H1 (cell line): ENCODE measurements around the gene SLC44A1. TPM values are rescaled to one million over a fixed set of nuclear protein-coding genes. Genes with fewer than 3 reads are reported as not detected.

ENCODE experiments used
- CTCF ChIA-PET: fragments of 300-600 bp; sonication (Branson Sonifier 250); formaldehyde crosslinking; loops from one replicate; lab custom pipeline; 2021; ENCODE audit not compliant: partially characterized antibody; lab: Charles Lee
- POLR2A ChIA-PET: fragments of 300-600 bp; sonication (Branson Sonifier 250); formaldehyde crosslinking; loops from one replicate; lab custom pipeline; 2021; ENCODE audit warnings: inconsistent platforms; ENCODE audit not compliant: partially characterized antibody; lab: Charles Lee
- DNase-seq, 2 experiments: peaks; one replicate each; pipeline versions ENCODE4 v3.0.0 to v3.0.0-alpha.2; 2010 to 2022; ENCODE audit warnings: low spot score in 2 of 2, low read depth in 1 of 2, mixed read lengths in 1 of 2
- FAIRE-seq: peaks from 2 replicates; lab custom pipeline; 2011; peaks lifted over from hg19 to GRCh38; lab: Jason Lieb, UNC
- H2AFZ ChIP-seq: 2 replicates; pipeline ENCODE4 v1.8.1; 2012; ENCODE audit warnings: low read length, inconsistent platforms
- H2AK5ac ChIP-seq: 2 replicates; pipeline ENCODE4 v1.6.1; 2013; ENCODE audit warnings: low read depth, low read length
- H2BK120ac ChIP-seq: replicated peaks from 2 replicates; pipeline ENCODE3; 2013; ENCODE audit warnings: low read depth, low read length, inconsistent platforms
- H2BK12ac ChIP-seq: 2 replicates; pipeline ENCODE4 v1.6.1; 2013; ENCODE audit warnings: low read depth, low read length
- H2BK15ac ChIP-seq: 2 replicates; pipeline ENCODE4 v1.6.1; 2013; ENCODE audit warnings: low read length
- H2BK20ac ChIP-seq: 2 replicates; pipeline ENCODE4 v1.6.1; 2013; ENCODE audit warnings: low read length
- H2BK5ac ChIP-seq: 2 replicates; pipeline ENCODE4 v1.6.1; 2013; ENCODE audit warnings: low read depth, low read length
- H3K14ac ChIP-seq: 2 replicates; pipeline ENCODE4 v1.6.1; 2013; ENCODE audit warnings: inconsistent platforms; ENCODE audit not compliant: insufficient read length
- H3K18ac ChIP-seq: 2 replicates; pipeline ENCODE4 v1.6.1; 2013; ENCODE audit warnings: low read length; ENCODE audit errors: extremely low read depth
- H3K23ac ChIP-seq: 2 replicates; pipeline ENCODE4 v1.6.1; 2013; ENCODE audit warnings: inconsistent platforms; ENCODE audit not compliant: insufficient read length
- H3K23me2 ChIP-seq: 2 replicates; pipeline ENCODE4 v1.6.1; 2013; ENCODE audit warnings: low read depth, low read length
- H3K27ac ChIP-seq: 2 replicates; pipeline ENCODE4 v1.6.1; 2011; ENCODE audit warnings: low read depth, low read length, inconsistent platforms
- H3K27me3 ChIP-seq, 4 experiments: replicated peaks in 1 of 4; 1 replicate in 1 of 4; 2 replicates in 3 of 4; pipeline versions ENCODE4 v1.6.1 to v1.8.1; 2011 to 2013; ENCODE audit warnings: low read length in 3 of 4, mild to moderate bottlenecking in 3 of 4, inconsistent platforms in 2 of 4, mixed read lengths in 2 of 4, moderate library complexity in 1 of 4; ENCODE audit not compliant: control insufficient read depth in 3 of 4, insufficient read depth in 3 of 4; ENCODE audit errors: extremely low read depth in 1 of 4
- H3K36me3 ChIP-seq, 4 experiments: 2 replicates each; pipeline versions ENCODE4 v1.6.1 to v1.8.1; 2011 to 2013; ENCODE audit warnings: mild to moderate bottlenecking in 4 of 4, low read length in 3 of 4, moderate library complexity in 2 of 4, control low read depth in 1 of 4, inconsistent platforms in 1 of 4; ENCODE audit not compliant: insufficient read depth in 4 of 4, control insufficient read depth in 2 of 4
- H3K4ac ChIP-seq: replicated peaks from 2 replicates; pipeline ENCODE3; 2013; ENCODE audit warnings: low read length, low read depth, mixed read lengths, inconsistent platforms; ENCODE audit not compliant: insufficient read length
- H3K4me1 ChIP-seq, 4 experiments: replicated peaks in 1 of 4; 1 replicate in 1 of 4; 2 replicates in 3 of 4; pipeline versions ENCODE4 v1.6.1 to v1.8.1; 2011 to 2013; ENCODE audit warnings: low read length in 3 of 4, inconsistent platforms in 2 of 4, mixed read lengths in 1 of 4; ENCODE audit not compliant: insufficient read depth in 4 of 4, control insufficient read depth in 3 of 4
- H3K4me2 ChIP-seq, 2 experiments: 2 replicates each; pipeline versions ENCODE4 v1.6.1 to v1.8.1; 2011 to 2013; ENCODE audit warnings: low read depth in 2 of 2, low read length in 2 of 2, control low read depth in 1 of 2, inconsistent platforms in 1 of 2, mild to moderate bottlenecking in 1 of 2; ENCODE audit not compliant: insufficient read depth in 1 of 2
- H3K4me3 ChIP-seq, 4 experiments: fragments of 200-600, 300-600 bp in 1 of 4; sonication (generic), shearing (Covaris generic), sonication (Bioruptor Twin) in 1 of 4; 2 replicates each; pipeline versions ENCODE4 v1.5.1 to v1.8.1; 2011 to 2016; ENCODE audit warnings: low read length in 4 of 4, low read depth in 3 of 4, control low read depth in 2 of 4, inconsistent platforms in 2 of 4, mild to moderate bottlenecking in 2 of 4, mixed read lengths in 1 of 4, moderate library complexity in 1 of 4; ENCODE audit not compliant: insufficient read depth in 2 of 4; ENCODE audit errors: extremely low read depth in 1 of 4
- H3K56ac ChIP-seq: replicated peaks from 2 replicates; pipeline ENCODE3; 2013; ENCODE audit warnings: low read depth, mild to moderate bottlenecking, mixed read lengths, low read length, inconsistent platforms; ENCODE audit not compliant: insufficient read length
- H3K79me1 ChIP-seq: 2 replicates; pipeline ENCODE4 v1.6.1; 2013; ENCODE audit warnings: low read depth, low read length, control low read depth
- H3K79me2 ChIP-seq, 2 experiments: 2 replicates each; pipeline versions ENCODE4 v1.6.1 to v1.8.1; 2012 to 2013; ENCODE audit warnings: low read length in 2 of 2, mild to moderate bottlenecking in 2 of 2, inconsistent platforms in 1 of 2; ENCODE audit not compliant: insufficient read depth in 2 of 2, control insufficient read depth in 1 of 2
- H3K9ac ChIP-seq, 4 experiments: replicated peaks in 1 of 4; 1 replicate in 1 of 4; 2 replicates in 3 of 4; pipeline versions ENCODE4 v1.6.1 to v1.8.1; 2011 to 2013; ENCODE audit warnings: low read depth in 3 of 4, low read length in 3 of 4, control low read depth in 2 of 4, mild to moderate bottlenecking in 2 of 4, moderate library complexity in 2 of 4, inconsistent platforms in 1 of 4; ENCODE audit errors: extremely low read depth in 1 of 4
- H3K9me3 ChIP-seq, 2 experiments: 2 replicates each; pipeline versions ENCODE4 v1.6.1 to v1.8.1; 2012 to 2013; ENCODE audit warnings: mild to moderate bottlenecking in 2 of 2, moderate library complexity in 2 of 2, control low read depth in 1 of 2, inconsistent platforms in 1 of 2, low read depth in 1 of 2, low read length in 1 of 2, mixed read lengths in 1 of 2; ENCODE audit not compliant: insufficient read depth in 2 of 2
- H4K20me1 ChIP-seq, 2 experiments: replicated peaks in 1 of 2; 2 replicates each; pipeline versions ENCODE3 to v1.8.1; 2011 to 2013; ENCODE audit warnings: inconsistent platforms in 2 of 2, low read length in 2 of 2, mild to moderate bottlenecking in 1 of 2; ENCODE audit not compliant: insufficient read depth in 2 of 2, control insufficient read depth in 1 of 2
- H4K5ac ChIP-seq: 2 replicates; pipeline ENCODE4 v1.6.1; 2013; ENCODE audit warnings: low read length, low read depth, mixed read lengths, inconsistent platforms; ENCODE audit not compliant: insufficient read length
- H4K8ac ChIP-seq: 2 replicates; pipeline ENCODE4 v1.8.0; 2013; ENCODE audit warnings: mild to moderate bottlenecking, moderate library complexity, low read length, inconsistent platforms; ENCODE audit not compliant: insufficient read depth; ENCODE audit errors: extremely low read depth
- H4K91ac ChIP-seq: replicated peaks from 2 replicates; pipeline ENCODE3; 2013; ENCODE audit warnings: low read length, mixed read lengths, inconsistent platforms; ENCODE audit not compliant: insufficient read length
- CBX5 ChIP-seq: fragments of 300-800, 300-1000 bp; sonication (generic); IDR thresholded peaks from 2 replicates; pipeline ENCODE4 v1.7.1; 2016; ENCODE audit warnings: antibody characterized with exemption, low read length, low read depth
- CBX8 ChIP-seq: fragments of 300-800, 300-1000 bp; sonication (generic); IDR thresholded peaks from 2 replicates; pipeline ENCODE4 v1.7.1; 2016; ENCODE audit warnings: low read depth, low read length, borderline replicate concordance
- KDM5A ChIP-seq: fragments of 200-600 bp; IDR thresholded peaks from 2 replicates; pipeline ENCODE4 v1.7.1; 2012; ENCODE audit warnings: mild to moderate bottlenecking, low read length, inconsistent platforms, mixed read lengths
- RBBP5 ChIP-seq: IDR thresholded peaks from 2 replicates; pipeline ENCODE4 v1.7.1; 2012; ENCODE audit warnings: low read depth, mild to moderate bottlenecking, inconsistent platforms, low read length, moderate library complexity, borderline replicate concordance
- SUZ12 ChIP-seq: fragments of 200-600 bp; sonication (generic); IDR thresholded peaks from 2 replicates; pipeline ENCODE4 v1.6.1; 2012; ENCODE audit warnings: mild to moderate bottlenecking, inconsistent platforms, low read length, moderate library complexity, mixed read lengths
- TBP ChIP-seq: IDR thresholded peaks from 2 replicates; pipeline ENCODE4 v1.6.1; 2011; ENCODE audit warnings: low read depth, low read length, improper control_type of control experiment
- WGBS, 2 experiments: shearing (Covaris generic) in 1 of 2; methylation state at CpG; one replicate each; pipeline versions ENCODE4 v1.1.6 to v1.1.7; 2013 to 2015; ENCODE audit warnings: low lambda C conversion rate in 2 of 2, mixed read lengths in 2 of 2, inconsistent platforms in 1 of 2, low coverage in 1 of 2, missing lambda C conversion rate in 1 of 2; ENCODE audit not compliant: insufficient replicate concordance in 2 of 2, insufficient coverage in 1 of 2, insufficient read length in 1 of 2; ENCODE audit errors: extremely low coverage in 1 of 2, missing lambda C conversion rate in 1 of 2; 5-methylcytosine and 5-hydroxymethylcytosine counted together
- polyA plus RNA-seq, 7 experiments: library from polyadenylated mRNA; depleted of rRNA in 3 of 7; stranded (reverse) in 5 of 7; unstranded in 2 of 7; fragments of >200 nt in 5 of 7; fragments of 200-250 nt in 2 of 7; gene quantifications; 1 replicate in 5 of 7; 2 replicates in 1 of 7; 4 replicates in 1 of 7; pipeline versions ENCODE4 v1.2.1 to v1.2.3, GENCODE V29; 2011 to 2013; ENCODE audit warnings: missing spikeins in 2 of 7, mixed read lengths in 2 of 7
- total RNA-seq: library from RNA; stranded (reverse); fragmentation: NEBNext Ultra II Directional; extraction: Animal tissue kit (Norgen Biotek cat#: 25700); gene quantifications from 2 replicates; pipeline ENCODE4 v1.2.1, GENCODE V29; 2021

SLC44A1 gene
- total and polyA plus RNA-seq, 2 of the 8 experiments (the other 6 are each of a cell fraction or from before 2014, with no cell fraction given) = 30.5 to 71.2 TPM

- CTCF ChIA-PET = interaction anchor here (0.6 to 1.2 kb wide), 3 partner anchors 9 to 43 kb away, joined by 3 to 5 read pairs (median 3); no protein-coding TSS in a partner anchor
- no peaks in the 10 kb centered on the region for H3K36me3 ChIP-seq
- WGBS, 2 experiments = 93% methylated on average over 9 of the region's 9 CpGs; no CpG with 5 or more reads in 1 of the 2 experiments
- no peaks in the 10 kb centered on the region for H4K20me1 ChIP-seq
- no peak overlapping the region for H3K4me3 ChIP-seq
- no peaks in the 10 kb centered on the region for H3K23me2 ChIP-seq
- no peak overlapping the region for H2BK12ac ChIP-seq
- H3K4me2 ChIP-seq = no peak overlapping the region
- no peaks in the 10 kb centered on the region; a peak in 1 of 4 replicates for H3K9me3 ChIP-seq
- no peak overlapping the region for H2AFZ ChIP-seq
- H3K4me1 ChIP-seq = no peaks in the 10 kb centered on the region
- no peak overlapping the region for H2BK120ac ChIP-seq
- no peak overlapping the region for H3K27ac ChIP-seq
- H2BK20ac ChIP-seq = no peak overlapping the region
- H3K4ac ChIP-seq = no peak overlapping the region
- no peaks in the 10 kb centered on the region for H3K79me2 ChIP-seq
- H3K18ac ChIP-seq = no peak overlapping the region
- H2BK15ac ChIP-seq = no peak overlapping the region
- no peak overlapping the region for H3K9ac ChIP-seq
- no peak overlapping the region for H4K91ac ChIP-seq
- no peaks in the 10 kb centered on the region for H3K79me1 ChIP-seq
- H2AK5ac ChIP-seq = no peak overlapping the region
- no peak overlapping the region for H4K8ac ChIP-seq
- no peak for DNase-seq
- H3K56ac ChIP-seq = no peak overlapping the region
- no peaks in the 10 kb centered on the region for H3K27me3 ChIP-seq
- no peak for FAIRE-seq
- H4K5ac ChIP-seq = no peak overlapping the region
- POLR2A ChIA-PET = no interaction called here
- TF ChIP-seq TBP = no peak
- TF ChIP-seq CBX5 = no peak
- no peak for TF ChIP-seq CBX8
- no peak for TF ChIP-seq SUZ12
- no peak for TF ChIP-seq RBBP5
- TF ChIP-seq KDM5A = no peak
- H2BK5ac ChIP-seq = no peak overlapping the region
- H3K23ac ChIP-seq = no peak overlapping the region
- H3K14ac ChIP-seq = no peak overlapping the region
Measured at GRCh38 chr9:105431424-105432246, 187.2 kb downstream of the SLC44A1 start.
